ENCODE data around the gene AK8. TPM values are rescaled to one million over a fixed set of nuclear protein-coding genes. Genes with fewer than 3 reads are reported as not detected.

The AK8 gene
- total RNA-seq, 1 experiment from 2014 or later: 2.5 TPM

GRCh38 chr9:132879457-132880323 is 1.6 kb upstream of the AK8 start:
- peaks cover 7 to 28% of the 10 kb centered on the region in 2 experiments; a peak in 2 of 4 replicates for H3K4me1 ChIP-seq (ENCODE audit: control insufficient read depth in 1 of 2, insufficient read depth in 2 of 2, low read length in 2 of 2)
- no peaks in the 10 kb centered on the region for H3K36me3 ChIP-seq (ENCODE audit: control insufficient read depth in 1 of 2, insufficient read depth in 2 of 2, low read length in 2 of 2)
- ChIA-PET RAD21 (ENCODE audit: low non-redundant PET in 1 of 2, low total read pairs in 2 of 2, uncharacterized antibody in 2 of 2, unreplicated experiment in 2 of 2) (no interaction called here), POLR2A (interaction anchor here (0.5 kb wide), 1 partner anchor 60 kb away, joined by 3 read pairs; no protein-coding TSS in a partner anchor), CTCF (interaction anchor here (0.7 to 1.4 kb wide), 2 partner anchors 23 to 68 kb away, joined by 4 to 6 read pairs; no protein-coding TSS in a partner anchor)
- BruUV-seq (replicated peaks): no TSS peak
- ATAC-seq (no peak), DNase-seq (ENCODE audit: low read depth, low spot score) (no peak)
- H3K9ac ChIP-seq (ENCODE audit: low read length): no peak overlapping the region
- H3K79me2 ChIP-seq (ENCODE audit: insufficient read depth, low read length): no peaks in the 10 kb centered on the region
- 0 out of 4 replicates have a peak overlapping the region, but pooled peaks of 1 of the 2 experiments have one; percentile 99 for H3K4me3 ChIP-seq (replicated peaks in 1 of 2; ENCODE audit: low read depth in 1 of 2, low read length in 2 of 2)
- H2AFZ ChIP-seq (ENCODE audit: low read depth, low read length, poor library complexity, severe bottlenecking): no peak overlapping the region
- no peak overlapping the region for H3K27ac ChIP-seq (ENCODE audit: low read depth, low read length)
- H3K4me2 ChIP-seq (ENCODE audit: low read length): peak overlapping the region; percentile 99
- H4K20me1 ChIP-seq (ENCODE audit: insufficient read depth): no peaks in the 10 kb centered on the region
- TF ChIP-seq RAD21 (IDR thresholded peaks at IDR 0.05; ENCODE audit: low read depth): no peak
- TF ChIP-seq EZH2phosphoT487 (IDR thresholded peaks at IDR 0.05; ENCODE audit: borderline replicate concordance): no peak
- TF ChIP-seq EZH2 (IDR thresholded peaks at IDR 0.05): no peak
- no peak for TF ChIP-seq JUND (IDR thresholded peaks at IDR 0.05)
- no peak for TF ChIP-seq SP1 (IDR thresholded peaks at IDR 0.05; ENCODE audit: low read depth)
- TF ChIP-seq ZFX (IDR thresholded peaks at IDR 0.05): no peak
- TF ChIP-seq FOSL1 (IDR thresholded peaks at IDR 0.05; ENCODE audit: low read depth): no peak
- TF ChIP-seq ELF1 (IDR thresholded peaks at IDR 0.05; ENCODE audit: borderline replicate concordance, low read depth): no peak
- TF ChIP-seq POLR2AphosphoS5 (IDR thresholded peaks at IDR 0.05; ENCODE audit: low read depth, low read length): no peak
- intact Hi-C loops (cut with micrococcal nuclease): no loop called here
- no peaks in the 10 kb centered on the region for H3K9me2 ChIP-seq (ENCODE audit: insufficient read depth)
- no peaks in the 10 kb centered on the region for H3K27me3 ChIP-seq (ENCODE audit: insufficient read depth, low read length)
- H3K9me3 ChIP-seq (ENCODE audit: control insufficient read depth in 1 of 2, insufficient read depth in 1 of 2, low read depth in 1 of 2, low read length in 2 of 2): no peaks in the 10 kb centered on the region
